GM10248 (cell line): Measurements from ENCODE around the gene AVEN.

Experiments used
- CTCF ChIA-PET: fragments of 300-600 bp; sonication (Branson Sonifier 250); formaldehyde crosslinking; extraction: SDS; loops from one replicate; lab custom pipeline; 2021; ENCODE audit warnings: antibody characterized with exemption; lab: Yijun Ruan, JAX
- POLR2A ChIA-PET: fragments of 350-650 bp; sonication (Branson Sonifier 250); formaldehyde crosslinking; extraction: SDS; loops from one replicate; lab custom pipeline; 2020; ENCODE audit warnings: antibody characterized with exemption; lab: Yijun Ruan, JAX
- DNase-seq: peaks from one replicate; pipeline ENCODE4 v3.0.0; 2012; ENCODE audit errors: extremely low spot score
- CTCF ChIP-seq: IDR thresholded peaks from 2 replicates; pipeline ENCODE4 v1.5.1; 2012; ENCODE audit warnings: mild to moderate bottlenecking, low read depth; ENCODE audit errors: extremely low read depth, missing control alignments, control extremely low read depth

The AVEN gene

GRCh38 chr15:33908406-33908805, 130.6 kb downstream of the AVEN start:
- POLR2A ChIA-PET, result no interaction called here
- no peak for DNase-seq
- CTCF ChIA-PET, result no interaction called here

GRCh38 chr15:33907326-33907725, 131.7 kb downstream of the AVEN start:
- POLR2A ChIA-PET, result no interaction called here
- TF ChIP-seq CTCF, result no peak
- CTCF ChIA-PET, result no interaction called here
- DNase-seq, result no peak

More at GRCh38 chr15:33908406-33908805, 130.6 kb downstream of the AVEN start:
- no peak for TF ChIP-seq CTCF

GRCh38 chr15:33903661-33904060, 135.3 kb downstream of the AVEN start:
- TF ChIP-seq CTCF, result no peak
- POLR2A ChIA-PET, result no interaction called here
- CTCF ChIA-PET, result interaction anchor here (1.5 kb wide), 1 partner anchor 17 kb away, joined by 4 read pairs; no protein-coding TSS in a partner anchor
- no peak for DNase-seq

- CTCF ChIA-PET, result no interaction called here
- no peak for TF ChIP-seq CTCF
- POLR2A ChIA-PET, result no interaction called here
- no peak for DNase-seq
These were observed 137.0 kb downstream of the AVEN start for GRCh38 chr15:33902043-33902442.

- POLR2A ChIA-PET, result no interaction called here
- CTCF ChIA-PET, result interaction anchor here (0.6 to 1.6 kb wide), 6 partner anchors 8 to 71 kb away, joined by 3 to 5 read pairs (median 4); no protein-coding TSS in a partner anchor
- no peak for DNase-seq
- TF ChIP-seq CTCF, result no peak
These were observed 144.8 kb downstream of the AVEN start for GRCh38 chr15:33894193-33894592.

GRCh38 chr15:33888176-33888575, 150.8 kb downstream of the AVEN start:
- no peak for TF ChIP-seq CTCF
- no peak for DNase-seq
- ChIA-PET CTCF (no interaction called here), POLR2A (no interaction called here)
